Measurements from ENCODE around the gene SLCO4A1.

GRCh38 chr20:62625921-62626547 is 16.3 kb upstream of the SLCO4A1 start:
- TF ChIP-seq CTCF (IDR thresholded peaks at IDR 0.05) (no peak), POLR2A (IDR thresholded peaks at IDR 0.05) (no peak)

Data from uterus (tissue), 2 donors.